ENCODE data around the gene JSRP1.

Gene JSRP1

GRCh38 chr19:2221918-2222317 lies 34.3 kb downstream of the JSRP1 start (continued):
- TF ChIP-seq ELK4 (IDR thresholded peaks at IDR 0.05; ENCODE audit: borderline replicate concordance, low read depth, low read length) = no peak

- Histone ChIP-seq H3K27ac (ENCODE audit: extremely low read depth, low read depth, low read length) (no peak overlapping the region), H3K4me3 (ENCODE audit: low read depth, low read length) (no peak overlapping the region), H3K36me3 (ENCODE audit: control insufficient read depth in 2 of 2, insufficient read depth in 1 of 2, low read length in 2 of 2) (peaks cover 4 to 67% of the 10 kb centered on the region in 2 experiments; a peak in 2 of 3 replicates), H3K4me1 (ENCODE audit: control insufficient read depth, insufficient read depth, low read length) (no peaks in the 10 kb centered on the region), H3K9me3 (ENCODE audit: control insufficient read depth, insufficient read depth, low read depth, low read length) (no peaks in the 10 kb centered on the region)
- CTCF ChIA-PET = interaction anchor here (0.7 to 2.4 kb wide), 2 partner anchors 66 to 195 kb away, joined by 3 to 13 read pairs; no protein-coding TSS in a partner anchor
- POLR2A ChIA-PET = interaction anchor here (0.5 kb wide), 1 partner anchor 548 kb away, joined by 3 read pairs; no protein-coding TSS in a partner anchor
- no peak for TF ChIP-seq ZNF654 (tag by site-specific recombination; IDR thresholded peaks at IDR 0.05; ENCODE audit: low read depth)
- no peak for TF ChIP-seq PRDM1 (tag by site-specific recombination; IDR thresholded peaks at IDR 0.05)
- TF ChIP-seq GLIS1 (tag by site-specific recombination; IDR thresholded peaks at IDR 0.05) = peak; percentile 93
- TF ChIP-seq HOXC10 (CRISPR knock-in tag; IDR thresholded peaks at IDR 0.05) = no peak
- TF ChIP-seq CTCF (tag by site-specific recombination; IDR thresholded peaks at IDR 0.05) = no peak
- TF ChIP-seq ZSCAN23 (tag by site-specific recombination; IDR thresholded peaks at IDR 0.05) = no peak
- TF ChIP-seq ZNF169 (tag by site-specific recombination; IDR thresholded peaks at IDR 0.05) = no peak
- TF ChIP-seq ZNF513 (tag by site-specific recombination; IDR thresholded peaks at IDR 0.05) = no peak
- no peak for TF ChIP-seq ZNF571 (tag by site-specific recombination; IDR thresholded peaks at IDR 0.05)
- TF ChIP-seq ZEB2 (tag by site-specific recombination; IDR thresholded peaks at IDR 0.05) = no peak
- TF ChIP-seq ZFP37 (tag by site-specific recombination; IDR thresholded peaks at IDR 0.05) = no peak
- no peak for TF ChIP-seq IKZF3 (tag by site-specific recombination; IDR thresholded peaks at IDR 0.05)
- TF ChIP-seq PRDM10 (tag by site-specific recombination; IDR thresholded peaks at IDR 0.05) = no peak
- no peak for TF ChIP-seq KLF1 (tag by site-specific recombination; IDR thresholded peaks at IDR 0.05)
- TF ChIP-seq ZNF433 (tag by site-specific recombination; IDR thresholded peaks at IDR 0.05; ENCODE audit: low read depth) = no peak
- TF ChIP-seq PATZ1 (tag by site-specific recombination; IDR thresholded peaks at IDR 0.05) = peak; percentile 22; the same call in 1 of the 2 replicates
- TF ChIP-seq YY1 (tag by site-specific recombination; IDR thresholded peaks at IDR 0.05) = no peak
- no peak for TF ChIP-seq OSR2 (tag by site-specific recombination; IDR thresholded peaks at IDR 0.05)
- 0 out of 2 replicates have a peak, but pooled peaks have one; percentile 46 for TF ChIP-seq ZBTB8A (tag by site-specific recombination; IDR thresholded peaks at IDR 0.05)
- TF ChIP-seq ZNF510 (tag by site-specific recombination; IDR thresholded peaks at IDR 0.05; ENCODE audit: insufficient replicate concordance) = no peak
- peak; percentile 86 for TF ChIP-seq ZIC2 (tag by site-specific recombination; IDR thresholded peaks at IDR 0.05)
- TF ChIP-seq ZNF791 (tag by site-specific recombination; IDR thresholded peaks at IDR 0.05) = no peak
- no peak for TF ChIP-seq ZNF184 (tag by site-specific recombination; IDR thresholded peaks at IDR 0.05)
- TF ChIP-seq ZNF610 (tag by site-specific recombination; IDR thresholded peaks at IDR 0.05; ENCODE audit: borderline replicate concordance) = no peak
- no peak for TF ChIP-seq KLF9 (tag by site-specific recombination; IDR thresholded peaks at IDR 0.05; ENCODE audit: low read depth)
- TF ChIP-seq ZNF416 (tag by site-specific recombination; IDR thresholded peaks at IDR 0.05) = no peak
- TF ChIP-seq WT1 (tag by site-specific recombination; IDR thresholded peaks at IDR 0.05) = no peak
These were observed 34.9 kb downstream of the JSRP1 start for GRCh38 chr19:2221250-2221831.

Data from HEK293 (cell line).